AG04449 (cell line): Measurements from ENCODE around the gene PARD6G.
"Not testable (repeated sequence)": the region's sequence is repeated elsewhere in the genome, so short reads cannot be mapped to it uniquely, and the experiment has no call there.

Source experiments
- CTCF ChIA-PET: fragments of 350-600 bp; formaldehyde crosslinking; extraction: SDS; loops from one replicate; lab custom pipeline; 2021; ENCODE audit warnings: antibody characterized with exemption; lab: Yijun Ruan, JAX
- POLR2A ChIA-PET: fragments of 400-600, 350-600 bp; formaldehyde crosslinking; extraction: SDS; loops from one replicate; lab custom pipeline; 2020; ENCODE audit warnings: antibody characterized with exemption, inconsistent platforms; lab: Yijun Ruan, JAX
- DNase-seq: peaks from one replicate; pipeline ENCODE4 v3.0.0-alpha.2; 2010; ENCODE audit warnings: low read depth, low spot score
- H3K4me3 ChIP-seq: 2 replicates; pipeline ENCODE4 v1.5.1; 2011; ENCODE audit warnings: low read depth, mild to moderate bottlenecking, control low read depth, low read length
- TF ChIP-seq, protein P1 (sequence below): IDR thresholded peaks from one replicate; pipeline ENCODE4 v1.5.1; 2011; ENCODE audit warnings: mild to moderate bottlenecking, moderate library complexity, low read length, control low read depth, inconsistent platforms; ENCODE audit not compliant: insufficient read depth; ENCODE audit errors: missing control alignments

PARD6G gene

DNA sequence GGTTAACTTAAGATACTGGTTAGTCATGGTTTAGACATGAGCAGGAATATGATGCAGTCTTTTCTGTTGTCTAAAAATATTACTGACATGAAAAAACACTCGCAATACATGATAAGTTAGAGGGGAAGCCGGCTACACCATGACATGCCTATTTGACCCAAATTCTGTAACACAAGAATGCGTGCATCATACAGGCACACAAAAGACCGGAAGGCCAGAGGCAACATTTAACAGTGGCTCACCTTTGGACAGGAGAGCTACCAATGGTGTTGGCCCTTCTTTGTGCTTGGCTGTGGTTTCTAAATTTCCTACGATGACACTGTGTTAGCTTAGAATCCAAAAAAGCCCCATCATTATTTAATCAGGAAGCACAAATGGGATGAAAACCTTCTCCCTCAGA is 4.1 kb downstream of the PARD6G start:
- no peak for DNase-seq
- TF ChIP-seq, protein P1, sequence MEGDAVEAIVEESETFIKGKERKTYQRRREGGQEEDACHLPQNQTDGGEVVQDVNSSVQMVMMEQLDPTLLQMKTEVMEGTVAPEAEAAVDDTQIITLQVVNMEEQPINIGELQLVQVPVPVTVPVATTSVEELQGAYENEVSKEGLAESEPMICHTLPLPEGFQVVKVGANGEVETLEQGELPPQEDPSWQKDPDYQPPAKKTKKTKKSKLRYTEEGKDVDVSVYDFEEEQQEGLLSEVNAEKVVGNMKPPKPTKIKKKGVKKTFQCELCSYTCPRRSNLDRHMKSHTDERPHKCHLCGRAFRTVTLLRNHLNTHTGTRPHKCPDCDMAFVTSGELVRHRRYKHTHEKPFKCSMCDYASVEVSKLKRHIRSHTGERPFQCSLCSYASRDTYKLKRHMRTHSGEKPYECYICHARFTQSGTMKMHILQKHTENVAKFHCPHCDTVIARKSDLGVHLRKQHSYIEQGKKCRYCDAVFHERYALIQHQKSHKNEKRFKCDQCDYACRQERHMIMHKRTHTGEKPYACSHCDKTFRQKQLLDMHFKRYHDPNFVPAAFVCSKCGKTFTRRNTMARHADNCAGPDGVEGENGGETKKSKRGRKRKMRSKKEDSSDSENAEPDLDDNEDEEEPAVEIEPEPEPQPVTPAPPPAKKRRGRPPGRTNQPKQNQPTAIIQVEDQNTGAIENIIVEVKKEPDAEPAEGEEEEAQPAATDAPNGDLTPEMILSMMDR = no peak
- CTCF ChIA-PET = interaction anchor here (2.2 kb wide), 1 partner anchor 86 kb away, joined by 9 read pairs; no protein-coding TSS in a partner anchor
- POLR2A ChIA-PET = no interaction called here
- no peak overlapping the region for H3K4me3 ChIP-seq

DNA sequence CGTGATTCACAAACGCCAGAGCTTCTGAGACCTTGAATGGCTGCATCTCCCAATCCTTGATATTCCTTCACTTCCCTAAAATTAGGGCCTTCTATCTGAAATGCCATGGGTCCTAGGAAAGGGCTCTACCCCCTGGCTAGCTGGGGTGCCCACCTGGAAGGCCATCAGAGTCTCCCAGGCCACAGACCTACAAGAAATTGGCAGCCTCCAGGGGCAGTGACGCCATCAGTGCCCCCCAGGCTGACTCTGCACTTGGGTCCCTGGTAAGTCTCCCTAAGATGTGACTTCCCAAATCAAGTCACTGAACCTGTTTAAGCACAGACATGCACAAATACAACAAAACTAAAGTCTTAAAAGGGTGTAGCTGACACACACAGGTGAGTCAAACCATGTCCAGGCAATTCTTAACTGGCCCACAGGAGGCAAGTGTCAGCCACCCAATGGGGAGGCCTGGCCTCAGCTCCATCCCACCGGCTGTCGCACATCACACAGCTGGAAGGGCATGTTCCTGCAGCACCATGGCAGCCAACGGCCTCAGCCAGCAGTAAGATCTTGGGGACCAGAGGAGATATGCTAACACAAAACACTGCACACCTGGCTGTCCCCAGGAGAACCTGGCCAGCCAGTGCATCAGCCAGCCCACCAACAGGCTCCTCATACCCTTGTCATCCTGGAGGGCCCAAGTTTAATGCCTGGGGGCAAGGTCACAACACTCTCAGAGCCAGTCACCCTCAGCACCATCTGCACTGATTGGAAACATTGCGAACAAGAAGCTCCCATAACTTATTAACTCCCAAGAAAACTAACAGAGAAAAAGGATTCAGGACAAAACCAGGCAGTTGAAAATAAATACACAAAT is 5.2 kb downstream of the PARD6G start:
- POLR2A ChIA-PET = no interaction called here
- H3K4me3 ChIP-seq = no peak overlapping the region
- DNase-seq = no peak
- CTCF ChIA-PET = interaction anchor here (2.3 kb wide), 1 partner anchor 85 kb away, joined by 8 read pairs; no protein-coding TSS in a partner anchor
- TF ChIP-seq, protein P1 = no peak

DNA sequence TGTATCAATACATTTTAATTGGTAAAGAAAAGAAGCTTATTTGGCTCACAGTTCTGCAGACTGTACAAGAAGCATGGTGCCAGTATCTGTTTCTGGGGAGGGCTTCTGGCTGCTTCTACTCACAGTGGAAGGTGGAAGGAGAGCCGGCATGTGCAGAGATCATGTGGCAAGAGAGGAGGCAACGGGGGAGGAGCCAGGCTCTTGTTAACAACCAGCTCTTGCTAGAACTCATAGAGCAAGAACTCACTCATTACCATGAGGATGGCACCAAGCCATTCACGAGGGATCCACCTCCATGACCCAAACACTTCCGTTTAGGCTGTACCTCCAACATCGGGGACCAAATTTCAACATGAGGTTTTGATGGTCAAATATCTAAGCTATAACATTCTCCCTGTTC is 7.5 kb downstream of the PARD6G start:
- POLR2A ChIA-PET = no interaction called here
- TF ChIP-seq, protein P1 = no peak
- H3K4me3 ChIP-seq = no peak overlapping the region
- DNase-seq = no peak
- CTCF ChIA-PET = interaction anchor here (0.9 to 2.3 kb wide), 5 partner anchors 12 to 83 kb away, joined by 3 to 8 read pairs (median 3); no protein-coding TSS in a partner anchor

DNA sequence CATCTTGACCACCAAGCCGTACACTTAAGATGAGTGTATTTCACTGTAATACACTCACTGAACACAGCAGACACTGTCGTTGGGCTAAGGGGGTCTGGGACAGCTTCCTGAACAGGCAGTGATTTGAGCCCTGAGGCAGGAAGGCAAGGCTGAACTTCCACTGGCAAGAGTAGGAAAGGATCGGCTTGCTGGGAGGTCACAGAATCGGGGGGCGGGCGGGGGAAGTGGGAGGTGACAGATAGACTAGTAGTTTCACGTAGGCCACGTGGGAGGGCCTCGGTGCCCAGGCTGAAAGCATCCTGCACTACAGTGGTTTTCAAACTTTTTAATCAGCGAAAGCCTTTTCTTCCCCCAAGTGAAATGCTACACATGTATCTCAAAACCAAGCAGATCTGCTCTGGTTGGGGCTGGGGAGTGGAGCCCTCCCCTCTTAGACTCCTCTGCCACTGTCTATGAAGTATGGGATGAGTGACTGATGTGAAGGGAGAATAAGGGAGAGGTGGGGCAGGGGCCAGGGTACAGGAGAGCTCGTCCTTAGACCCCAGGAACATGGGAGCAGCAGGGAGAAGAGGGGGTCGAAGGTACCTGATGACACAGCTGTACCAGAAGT is 8.6 kb downstream of the PARD6G start:
- DNase-seq = no peak
- TF ChIP-seq, protein P1 = no peak
- POLR2A ChIA-PET = no interaction called here
- CTCF ChIA-PET = no interaction called here
- H3K4me3 ChIP-seq = no peak overlapping the region

DNA sequence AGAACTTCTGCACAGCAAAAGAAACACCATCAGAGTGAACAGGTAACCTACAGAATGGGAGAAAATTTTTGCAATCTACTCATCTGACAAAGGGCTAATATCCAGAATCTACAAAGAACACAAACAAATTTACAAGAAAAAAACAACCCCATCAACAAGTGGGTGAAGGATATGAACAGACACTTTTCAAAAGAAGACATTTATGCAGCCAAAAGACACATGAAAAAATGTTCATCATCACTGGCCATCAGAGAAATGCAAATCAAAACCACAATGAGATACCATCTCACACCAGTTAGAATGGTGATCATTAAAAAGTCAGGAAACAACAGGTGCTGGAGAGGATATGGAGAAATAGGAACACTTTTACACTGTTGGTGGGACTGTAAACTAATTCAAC is 9.8 kb downstream of the PARD6G start:
- POLR2A ChIA-PET, CTCF ChIA-PET, DNase-seq, H3K4me3 ChIP-seq: not testable (repeated sequence)

DNA sequence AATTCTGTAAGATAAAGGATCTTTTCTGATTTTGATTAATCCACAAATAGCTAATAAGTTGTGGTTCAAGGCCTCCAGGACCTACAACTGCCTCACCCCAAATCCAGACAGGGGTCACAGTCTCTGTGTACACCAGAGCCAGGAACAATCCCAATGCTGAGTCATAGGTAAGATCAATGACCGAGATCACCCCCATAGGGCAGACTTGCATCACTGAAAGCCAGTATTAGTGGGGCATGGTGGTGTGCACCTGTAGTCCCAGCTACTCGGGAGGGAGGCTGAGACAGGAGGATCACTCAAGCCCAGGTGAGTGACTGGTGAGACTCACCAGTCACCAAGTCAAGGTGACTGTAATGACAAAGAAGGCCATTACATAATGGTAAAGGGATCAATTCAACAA is 12.9 kb downstream of the PARD6G start:
- ChIA-PET CTCF (interaction anchor here (0.6 to 0.8 kb wide), 2 partner anchors 24 to 76 kb away, joined by 3 to 4 read pairs; no protein-coding TSS in a partner anchor), POLR2A (no interaction called here)
- TF ChIP-seq, protein P1 = no peak
- H3K4me3 ChIP-seq = no peak overlapping the region
- DNase-seq = no peak
